HUES6 (cell line): ENCODE measurements around the gene SFMBT2.

Experiments used
- H3K27ac ChIP-seq: 2 replicates; pipeline ENCODE4 v1.7.0; 2013; ENCODE audit warnings: low read depth, mild to moderate bottlenecking, low read length, inconsistent platforms
- H3K27me3 ChIP-seq: 2 replicates; pipeline ENCODE4 v1.6.1; 2013; ENCODE audit warnings: low read length; ENCODE audit not compliant: control insufficient read depth, insufficient read depth
- H3K36me3 ChIP-seq: 2 replicates; pipeline ENCODE4 v1.6.1; 2013; ENCODE audit warnings: low read length; ENCODE audit not compliant: control insufficient read depth, insufficient read depth
- H3K4me1 ChIP-seq: 2 replicates; pipeline ENCODE4 v1.6.1; 2013; ENCODE audit warnings: low read length; ENCODE audit not compliant: control insufficient read depth, insufficient read depth
- H3K4me3 ChIP-seq: 2 replicates; pipeline ENCODE4 v1.5.1; 2013; ENCODE audit warnings: low read depth, low read length
- H3K9ac ChIP-seq: one replicate; pipeline ENCODE4 v1.6.1; 2013; ENCODE audit warnings: mild to moderate bottlenecking, low read length
- H3K9me3 ChIP-seq: 2 replicates; pipeline ENCODE4 v1.6.1; 2013; ENCODE audit warnings: low read depth, low read length; ENCODE audit not compliant: control insufficient read depth, insufficient read depth

The SFMBT2 gene

DNA sequence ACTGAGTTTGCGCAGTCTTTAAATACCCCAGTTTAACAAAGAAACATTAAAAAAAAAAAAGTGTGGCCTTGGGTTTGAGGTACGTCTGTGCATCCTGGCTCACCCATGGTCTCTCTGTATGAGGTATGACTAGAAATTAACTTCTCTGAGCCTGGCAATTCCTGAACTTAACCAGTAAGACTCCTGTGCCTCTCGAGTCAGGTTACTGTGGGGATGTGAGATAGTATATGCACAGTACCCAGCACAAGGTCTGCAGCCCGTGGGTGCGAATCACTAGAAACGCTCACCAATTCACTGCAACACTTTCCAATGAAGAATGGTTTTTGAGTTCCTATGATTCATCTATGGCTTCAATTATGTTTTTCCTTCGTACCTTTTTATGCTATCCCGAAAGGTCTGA lies 149.9 kb downstream of the SFMBT2 start:
- no peaks in the 10 kb centered on the region for H3K9me3 ChIP-seq
- peaks cover 2% of the 10 kb centered on the region; the same call in 1 of the 2 replicates for H3K4me1 ChIP-seq
- H3K36me3 ChIP-seq: no peaks in the 10 kb centered on the region
- no peak overlapping the region for H3K9ac ChIP-seq
- no peak overlapping the region for H3K4me3 ChIP-seq
- H3K27ac ChIP-seq: no peak overlapping the region
- H3K27me3 ChIP-seq: no peaks in the 10 kb centered on the region

GRCh38 chr10:7260412-7260900 lies 150.4 kb downstream of the SFMBT2 start:
- H3K9ac ChIP-seq: no peak overlapping the region

DNA sequence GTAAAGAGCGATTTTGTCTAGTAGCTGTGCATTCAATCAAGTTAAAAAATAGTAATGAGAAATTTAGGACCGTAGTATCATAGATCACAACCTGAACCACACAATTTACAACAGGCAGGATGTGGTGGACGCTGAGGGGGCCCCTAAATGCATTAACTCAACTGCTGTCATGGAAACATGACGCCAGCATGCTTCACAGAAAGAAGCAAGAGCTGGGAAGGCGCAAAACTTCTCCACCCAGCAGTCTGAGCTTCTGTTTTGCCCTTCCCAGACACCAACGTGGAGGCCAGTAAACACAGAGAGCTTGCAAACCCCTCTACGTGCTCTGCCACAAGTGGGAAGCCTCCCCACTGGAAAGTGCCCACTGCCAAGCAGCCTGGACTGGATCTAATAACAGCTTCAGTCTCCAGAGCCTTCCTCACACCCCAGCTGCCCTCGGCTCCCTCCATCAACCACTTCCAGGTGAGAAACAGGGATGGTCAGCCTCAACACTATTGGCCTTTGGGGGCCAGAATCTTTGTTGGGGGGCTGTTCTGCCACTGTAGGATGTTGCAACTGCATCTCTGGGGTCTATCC lies 151.8 kb downstream of the SFMBT2 start:
- H3K27me3 ChIP-seq: no peaks in the 10 kb centered on the region
- no peaks in the 10 kb centered on the region for H3K9me3 ChIP-seq
- no peak overlapping the region for H3K9ac ChIP-seq
- H3K4me1 ChIP-seq: peaks cover 2% of the 10 kb centered on the region; the same call in 1 of the 2 replicates
- H3K36me3 ChIP-seq: no peaks in the 10 kb centered on the region
- H3K27ac ChIP-seq: no peak overlapping the region
- H3K4me3 ChIP-seq: no peak overlapping the region

More at GRCh38 chr10:7260412-7260900, 150.4 kb downstream of the SFMBT2 start:
- no peaks in the 10 kb centered on the region for H3K36me3 ChIP-seq
- no peak overlapping the region for H3K27ac ChIP-seq
- no peak overlapping the region for H3K4me3 ChIP-seq
- H3K9me3 ChIP-seq: no peaks in the 10 kb centered on the region
- no peaks in the 10 kb centered on the region for H3K27me3 ChIP-seq
- peaks cover 2% of the 10 kb centered on the region; the same call in 1 of the 2 replicates for H3K4me1 ChIP-seq

DNA sequence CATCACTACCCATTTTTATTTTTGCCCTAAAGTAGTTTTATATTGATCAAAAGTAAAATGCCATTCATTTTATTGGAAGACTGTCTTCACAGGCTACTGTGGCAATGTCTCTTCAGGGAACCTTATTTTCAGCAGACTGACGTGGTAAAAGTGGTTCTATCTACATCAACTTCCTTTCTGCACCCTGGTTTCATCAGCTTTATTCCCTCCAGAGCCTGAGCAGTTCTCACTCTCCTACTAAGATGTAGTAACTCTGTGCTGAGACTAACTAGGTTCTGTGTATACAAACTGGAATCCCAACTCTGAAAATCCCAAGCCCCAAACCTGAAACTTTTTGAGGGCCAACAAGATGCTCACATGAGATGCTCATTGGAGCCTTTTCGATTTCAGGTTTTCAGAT lies 155.3 kb downstream of the SFMBT2 start:
- Histone ChIP-seq H3K9ac (no peak overlapping the region), H3K36me3 (no peaks in the 10 kb centered on the region), H3K9me3 (no peaks in the 10 kb centered on the region), H3K4me1 (peaks cover under 1% of the 10 kb centered on the region; the same call in 1 of the 2 replicates), H3K27ac (no peak overlapping the region), H3K27me3 (no peaks in the 10 kb centered on the region), H3K4me3 (no peak overlapping the region)

- no peaks in the 10 kb centered on the region for H3K4me1 ChIP-seq
Measured at GRCh38 chr10:7251696-7252465, 159.0 kb downstream of the SFMBT2 start.

GRCh38 chr10:7250236-7250635 lies 160.6 kb downstream of the SFMBT2 start:
- Histone ChIP-seq H3K27ac (no peak overlapping the region), H3K36me3 (no peaks in the 10 kb centered on the region), H3K4me3 (no peak overlapping the region), H3K9me3 (no peaks in the 10 kb centered on the region), H3K9ac (no peak overlapping the region), H3K27me3 (no peaks in the 10 kb centered on the region), H3K4me1 (no peaks in the 10 kb centered on the region)

More at GRCh38 chr10:7251696-7252465, 159.0 kb downstream of the SFMBT2 start:
- Histone ChIP-seq H3K4me3 (no peak overlapping the region), H3K27ac (no peak overlapping the region), H3K9me3 (no peaks in the 10 kb centered on the region), H3K9ac (no peak overlapping the region), H3K36me3 (no peaks in the 10 kb centered on the region), H3K27me3 (no peaks in the 10 kb centered on the region)

DNA sequence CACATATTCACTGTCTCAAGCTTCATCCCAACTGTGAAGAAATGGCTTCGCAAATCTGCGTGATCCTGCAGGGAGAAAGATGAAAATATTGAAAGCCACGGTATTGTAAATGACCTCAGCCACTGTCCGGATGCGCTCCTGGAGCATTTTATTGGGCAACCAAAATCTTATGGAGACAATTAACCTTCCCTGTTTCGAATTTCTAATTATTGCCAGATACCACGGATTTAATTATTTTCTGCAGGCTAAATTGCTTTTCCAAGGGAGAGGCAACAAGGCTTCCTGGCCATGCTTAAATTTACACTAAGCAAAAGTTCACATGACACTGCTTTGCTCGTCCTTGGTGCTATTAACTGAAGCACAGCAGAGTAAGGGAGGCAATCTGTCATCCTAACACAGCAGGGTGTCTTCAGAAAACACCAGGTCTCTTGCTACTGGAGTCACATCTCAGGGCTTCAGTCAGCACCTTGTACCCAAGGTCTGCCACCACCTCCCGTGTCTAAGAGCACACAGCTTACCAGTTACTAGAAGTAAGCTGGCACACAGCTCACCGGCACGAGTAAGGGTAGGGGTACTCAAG lies 162.2 kb downstream of the SFMBT2 start:
- Histone ChIP-seq H3K4me3 (no peak overlapping the region), H3K9ac (no peak overlapping the region), H3K27ac (no peak overlapping the region), H3K36me3 (no peaks in the 10 kb centered on the region), H3K4me1 (no peaks in the 10 kb centered on the region), H3K9me3 (no peaks in the 10 kb centered on the region), H3K27me3 (no peaks in the 10 kb centered on the region)

DNA sequence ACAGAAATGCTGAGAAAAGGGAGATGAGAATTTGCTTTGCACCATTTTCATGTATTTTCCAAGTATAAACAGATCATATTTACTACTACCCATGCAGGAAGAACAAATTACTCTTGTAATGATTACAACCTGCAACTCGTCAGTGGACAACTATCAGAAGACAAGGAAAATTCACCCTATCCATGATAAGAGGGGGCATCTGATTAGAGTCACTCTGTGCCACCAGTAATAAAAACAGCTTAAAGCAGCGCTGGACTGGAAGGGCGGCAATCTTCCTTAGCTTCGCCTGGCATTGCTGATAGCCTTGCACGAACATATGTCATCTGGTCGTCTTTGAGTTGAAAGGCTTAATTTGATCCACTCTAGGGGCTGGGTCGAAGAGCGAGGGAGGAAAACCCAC lies 162.7 kb downstream of the SFMBT2 start:
- H3K4me3 ChIP-seq: no peak overlapping the region
- 0 out of 2 replicates have a peak, but pooled peaks cover 4% of the 10 kb centered on the region for H3K36me3 ChIP-seq
- no peaks in the 10 kb centered on the region for H3K9me3 ChIP-seq
- no peak overlapping the region for H3K27ac ChIP-seq
- H3K9ac ChIP-seq: no peak overlapping the region
- no peaks in the 10 kb centered on the region for H3K4me1 ChIP-seq
- H3K27me3 ChIP-seq: no peaks in the 10 kb centered on the region

GRCh38 chr10:7245505-7245904 lies 165.3 kb downstream of the SFMBT2 start:
- Histone ChIP-seq H3K27me3 (no peaks in the 10 kb centered on the region), H3K36me3 (0 out of 2 replicates have a peak, but pooled peaks cover 5% of the 10 kb centered on the region), H3K4me1 (no peaks in the 10 kb centered on the region), H3K4me3 (no peak overlapping the region), H3K9me3 (no peaks in the 10 kb centered on the region), H3K27ac (no peak overlapping the region), H3K9ac (no peak overlapping the region)

DNA sequence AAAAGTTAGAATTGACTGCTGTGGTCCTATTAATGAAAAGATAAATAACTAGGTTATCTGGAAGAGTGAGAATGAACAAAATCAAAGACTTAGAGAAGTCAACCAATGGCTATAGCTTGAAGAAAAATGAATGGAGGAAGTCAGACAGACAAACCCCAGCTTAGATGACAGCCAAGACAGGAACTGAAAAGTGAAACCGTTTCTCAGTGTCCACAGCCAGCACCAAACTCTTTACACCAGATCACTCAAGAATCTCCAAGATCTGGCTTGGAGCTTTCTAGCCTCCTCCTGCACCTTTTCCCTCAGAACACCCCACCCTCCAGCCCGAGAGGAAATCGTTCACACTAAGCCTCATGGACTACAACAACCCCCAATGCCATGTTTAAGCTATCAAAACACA lies 167.0 kb downstream of the SFMBT2 start:
- no peak overlapping the region for H3K9ac ChIP-seq
- H3K4me1 ChIP-seq: no peaks in the 10 kb centered on the region
- H3K27me3 ChIP-seq: no peaks in the 10 kb centered on the region
- 0 out of 2 replicates have a peak, but pooled peaks cover 5% of the 10 kb centered on the region for H3K36me3 ChIP-seq
- no peak overlapping the region for H3K27ac ChIP-seq
- no peak overlapping the region for H3K4me3 ChIP-seq
- H3K9me3 ChIP-seq: no peaks in the 10 kb centered on the region

DNA sequence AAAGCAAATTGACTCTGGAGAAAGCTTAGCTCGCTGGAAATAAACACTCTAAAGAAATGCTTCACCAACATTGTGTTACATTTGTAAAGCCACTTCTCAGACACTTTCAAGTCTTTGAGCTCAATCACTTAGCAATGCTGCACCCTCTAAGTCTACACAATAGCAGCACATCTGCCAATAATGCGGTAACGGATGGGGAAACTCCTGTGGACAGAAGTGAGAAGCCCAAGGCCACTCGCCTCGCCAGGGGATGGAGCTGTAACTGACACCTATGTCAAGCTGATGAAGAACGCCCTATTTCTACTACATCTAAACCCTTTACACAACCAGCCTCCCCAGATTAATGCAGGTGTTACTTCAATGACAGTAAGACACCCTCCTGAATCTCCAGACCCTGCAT lies 167.7 kb downstream of the SFMBT2 start:
- H3K36me3 ChIP-seq: 0 out of 2 replicates have a peak, but pooled peaks cover 5% of the 10 kb centered on the region
- no peak overlapping the region for H3K4me3 ChIP-seq
- H3K27me3 ChIP-seq: no peaks in the 10 kb centered on the region
- H3K27ac ChIP-seq: no peak overlapping the region
- H3K4me1 ChIP-seq: no peaks in the 10 kb centered on the region
- H3K9me3 ChIP-seq: no peaks in the 10 kb centered on the region
- no peak overlapping the region for H3K9ac ChIP-seq
